DOHH2 (cell line): Measurements from ENCODE around the gene DPT.

Source experiments
- EZH2phosphoT487 ChIP-seq: fragments of 200-600 bp; sonication (generic); IDR thresholded peaks from 2 replicates; pipeline ENCODE4 v1.6.1; 2017; ENCODE audit warnings: borderline replicate concordance, mild to moderate bottlenecking, antibody characterized with exemption, low read length, moderate library complexity, mixed read lengths
- TF ChIP-seq, protein P1 (sequence below): fragments of 200-600 bp; sonication (generic); IDR thresholded peaks from one replicate; pipeline ENCODE4 v1.5.1; 2014; ENCODE audit warnings: antibody characterized with exemption, mild to moderate bottlenecking, low read depth, low read length; ENCODE audit not compliant: poor library complexity, severe bottlenecking

DNA sequence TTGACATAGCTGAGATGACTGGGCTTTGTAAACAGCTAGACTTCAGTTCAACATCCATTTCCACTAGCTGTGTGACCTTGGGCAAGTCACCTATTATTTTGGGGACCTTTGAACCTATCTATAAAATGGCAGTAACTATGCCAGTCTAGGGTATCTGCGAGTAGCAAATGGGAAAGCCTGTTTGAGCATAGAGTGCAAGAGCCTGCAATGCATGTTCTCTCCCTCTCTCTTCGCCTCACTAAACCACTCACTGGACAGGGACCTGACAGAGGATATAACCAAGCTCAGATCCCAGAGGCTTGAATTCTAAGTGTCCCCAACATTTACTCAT is 39.7 kb downstream of the DPT start:
- TF ChIP-seq, protein P1, sequence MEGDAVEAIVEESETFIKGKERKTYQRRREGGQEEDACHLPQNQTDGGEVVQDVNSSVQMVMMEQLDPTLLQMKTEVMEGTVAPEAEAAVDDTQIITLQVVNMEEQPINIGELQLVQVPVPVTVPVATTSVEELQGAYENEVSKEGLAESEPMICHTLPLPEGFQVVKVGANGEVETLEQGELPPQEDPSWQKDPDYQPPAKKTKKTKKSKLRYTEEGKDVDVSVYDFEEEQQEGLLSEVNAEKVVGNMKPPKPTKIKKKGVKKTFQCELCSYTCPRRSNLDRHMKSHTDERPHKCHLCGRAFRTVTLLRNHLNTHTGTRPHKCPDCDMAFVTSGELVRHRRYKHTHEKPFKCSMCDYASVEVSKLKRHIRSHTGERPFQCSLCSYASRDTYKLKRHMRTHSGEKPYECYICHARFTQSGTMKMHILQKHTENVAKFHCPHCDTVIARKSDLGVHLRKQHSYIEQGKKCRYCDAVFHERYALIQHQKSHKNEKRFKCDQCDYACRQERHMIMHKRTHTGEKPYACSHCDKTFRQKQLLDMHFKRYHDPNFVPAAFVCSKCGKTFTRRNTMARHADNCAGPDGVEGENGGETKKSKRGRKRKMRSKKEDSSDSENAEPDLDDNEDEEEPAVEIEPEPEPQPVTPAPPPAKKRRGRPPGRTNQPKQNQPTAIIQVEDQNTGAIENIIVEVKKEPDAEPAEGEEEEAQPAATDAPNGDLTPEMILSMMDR: no peak
- TF ChIP-seq EZH2phosphoT487: no peak
